K562 (cell line): ENCODE data around the gene FBXL13. TPM values are rescaled to one million over a fixed set of nuclear protein-coding genes. Genes with fewer than 3 reads are reported as not detected.

ENCODE experiments used
- L3MBTL2 ChIP-seq: fragments of 450-650 bp; IDR thresholded peaks from 2 replicates; pipeline ENCODE4 v1.6.1; 2016; ENCODE audit warnings: mild to moderate bottlenecking, moderate library complexity
- MGA ChIP-seq: fragments of 450-650 bp; IDR thresholded peaks from 2 replicates; pipeline ENCODE4 v1.6.1; 2016; ENCODE audit warnings: mild to moderate bottlenecking, moderate library complexity
- NFIC ChIP-seq: fragments of 450-650 bp; IDR thresholded peaks from 2 replicates; pipeline ENCODE4 v1.6.1; 2017; ENCODE audit warnings: mild to moderate bottlenecking, inconsistent platforms
- RBFOX2 ChIP-seq: fragments of 200-400 bp; formaldehyde crosslinking; IDR thresholded peaks from 2 replicates; pipeline ENCODE4 v1.6.1; 2017; ENCODE audit warnings: low read depth, mild to moderate bottlenecking, low read length, moderate library complexity
- SMARCC2 ChIP-seq: fragments of 450-650 bp; IDR thresholded peaks from 2 replicates; pipeline ENCODE4 v1.6.1; 2017; ENCODE audit warnings: antibody characterized with exemption, moderate library complexity, mild to moderate bottlenecking, low read depth
- polyA plus RNA-seq, 8 experiments: library from polyadenylated mRNA; depleted of rRNA in 4 of 8; stranded (reverse) in 5 of 8; unstranded in 3 of 8; fragments of >200 nt; fragmentation: Nextera tagmentation in 2 of 8; fragmentation: Illumina TruSeq in 1 of 8; extraction: Ambion mirVana in 2 of 8; extraction: Trizol in 1 of 8; gene quantifications; 2 replicates each; pipeline versions ENCODE4 v1.2.1 to v1.2.3, GENCODE V29; 2011 to 2014; ENCODE audit warnings: inconsistent platforms in 1 of 8, missing spikeins in 1 of 8
- total RNA-seq, 7 experiments: library from RNA; depleted of rRNA in 6 of 7; stranded (reverse); fragments of >200 nt in 6 of 7; fragmentation: Illumina TruSeq in 2 of 7; extraction: Trizol in 2 of 7; gene quantifications; 2 replicates each; pipeline versions ENCODE4 v1.2.1 to v1.2.3, GENCODE V29; 2011 to 2021; ENCODE audit warnings: low replicate concordance in 1 of 7
- TF ChIP-seq, protein P1 (sequence below): fragments of 450-650 bp; conservative IDR thresholded peaks from 2 replicates; pipeline ENCODE4 v1.6.1; 2016; ENCODE audit warnings: missing genetic modification characterization, low read depth, mild to moderate bottlenecking, missing compliant biosample characterization, moderate library complexity

FBXL13 gene
- total and polyA plus RNA-seq, 9 of the 15 experiments (the other 6 are each of a cell fraction or from before 2014, with no cell fraction given), result 16.3 to 55.0 (median 25.4) TPM

- peak; percentile 75 for TF ChIP-seq MGA
- peak; percentile 60 for TF ChIP-seq L3MBTL2
- TF ChIP-seq SMARCC2, result no peak
- TF ChIP-seq NFIC, result peak; percentile 58
- TF ChIP-seq, protein P1, sequence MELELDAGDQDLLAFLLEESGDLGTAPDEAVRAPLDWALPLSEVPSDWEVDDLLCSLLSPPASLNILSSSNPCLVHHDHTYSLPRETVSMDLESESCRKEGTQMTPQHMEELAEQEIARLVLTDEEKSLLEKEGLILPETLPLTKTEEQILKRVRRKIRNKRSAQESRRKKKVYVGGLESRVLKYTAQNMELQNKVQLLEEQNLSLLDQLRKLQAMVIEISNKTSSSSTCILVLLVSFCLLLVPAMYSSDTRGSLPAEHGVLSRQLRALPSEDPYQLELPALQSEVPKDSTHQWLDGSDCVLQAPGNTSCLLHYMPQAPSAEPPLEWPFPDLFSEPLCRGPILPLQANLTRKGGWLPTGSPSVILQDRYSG (tag), result 0 out of 2 replicates have a peak, but pooled peaks have one; percentile 20
- TF ChIP-seq RBFOX2, result peak; percentile 26; the same call in 1 of the 2 replicates
Measured at GRCh38 chr7:102978284-102978683, 96.3 kb downstream of the FBXL13 start (continued).
